ENCODE data around the gene MAGEB3.

DNA sequence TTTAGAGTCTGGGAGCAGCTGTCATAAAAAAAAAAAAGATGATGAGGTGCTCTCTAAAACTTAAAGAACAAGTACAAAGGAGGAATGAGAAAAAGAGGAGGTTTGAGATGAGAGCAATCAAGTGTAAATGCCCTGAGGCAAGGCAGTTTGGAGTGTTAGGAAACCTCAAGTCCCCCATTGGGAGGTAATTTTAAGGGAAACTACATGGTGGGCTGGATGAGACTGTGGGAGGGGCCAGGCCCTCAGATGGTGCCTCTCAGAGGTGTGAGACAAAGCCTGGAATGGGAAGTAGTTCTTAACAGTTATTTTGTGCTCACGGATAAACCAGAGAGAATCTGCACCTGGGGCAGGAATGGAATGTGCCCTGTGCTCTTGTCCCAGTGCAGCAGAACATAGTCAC, 1.9 kb upstream of the MAGEB3 start:
- TF ChIP-seq, protein P1, sequence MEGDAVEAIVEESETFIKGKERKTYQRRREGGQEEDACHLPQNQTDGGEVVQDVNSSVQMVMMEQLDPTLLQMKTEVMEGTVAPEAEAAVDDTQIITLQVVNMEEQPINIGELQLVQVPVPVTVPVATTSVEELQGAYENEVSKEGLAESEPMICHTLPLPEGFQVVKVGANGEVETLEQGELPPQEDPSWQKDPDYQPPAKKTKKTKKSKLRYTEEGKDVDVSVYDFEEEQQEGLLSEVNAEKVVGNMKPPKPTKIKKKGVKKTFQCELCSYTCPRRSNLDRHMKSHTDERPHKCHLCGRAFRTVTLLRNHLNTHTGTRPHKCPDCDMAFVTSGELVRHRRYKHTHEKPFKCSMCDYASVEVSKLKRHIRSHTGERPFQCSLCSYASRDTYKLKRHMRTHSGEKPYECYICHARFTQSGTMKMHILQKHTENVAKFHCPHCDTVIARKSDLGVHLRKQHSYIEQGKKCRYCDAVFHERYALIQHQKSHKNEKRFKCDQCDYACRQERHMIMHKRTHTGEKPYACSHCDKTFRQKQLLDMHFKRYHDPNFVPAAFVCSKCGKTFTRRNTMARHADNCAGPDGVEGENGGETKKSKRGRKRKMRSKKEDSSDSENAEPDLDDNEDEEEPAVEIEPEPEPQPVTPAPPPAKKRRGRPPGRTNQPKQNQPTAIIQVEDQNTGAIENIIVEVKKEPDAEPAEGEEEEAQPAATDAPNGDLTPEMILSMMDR (IDR thresholded peaks at IDR 0.05) = no peak
- TF ChIP-seq POLR2A (IDR thresholded peaks at IDR 0.05) = no peak

All from breast epithelium (tissue), 3 donors.